HG02623 (cell line): ENCODE measurements around the gene USP33.
A peak's percentile ranks its signal among the peaks of the same experiment; 100 is the strongest.
"Not testable (repeated sequence)": the region's sequence is repeated elsewhere in the genome, so short reads cannot be mapped to it uniquely, and the experiment has no call there.

Experiments
- ATAC-seq: cut with Tn5 transposase; IDR thresholded peaks from one replicate; pipeline ENCODE4 v1.9.1; 2021; ENCODE audit warnings: moderate library complexity; ENCODE audit not compliant: unreplicated experiment

USP33 gene

GRCh38 chr1:77759071-77760028 lies at the start of gene USP33:
TSS of gene USP33 (minus strand) at chr1:77759852. CDS start at chr1:77741697, 18,155 bp downstream.
- peak; percentile 95 for ATAC-seq

DNA sequence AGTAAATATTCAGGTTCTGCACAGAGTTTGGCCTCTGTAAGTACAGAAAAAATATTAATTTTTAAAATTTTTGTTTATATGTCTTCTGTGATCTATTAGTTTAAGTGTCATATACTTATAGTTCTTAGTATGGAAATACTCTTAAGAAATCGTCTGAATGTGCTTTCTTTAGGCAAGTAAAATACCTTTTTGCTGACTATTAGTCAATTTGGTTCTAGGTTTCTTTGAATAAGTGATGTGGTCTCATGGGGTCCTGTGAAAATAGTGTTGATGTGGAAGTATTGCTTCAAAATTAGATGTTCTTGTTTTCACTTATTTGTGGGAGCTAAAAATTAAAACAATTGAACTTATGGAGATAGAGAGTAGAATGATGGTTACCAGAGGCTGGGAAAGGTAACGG lies 43.7 kb upstream of the USP33 start:
- ATAC-seq: no peak

GRCh38 chr1:77802026-77802425 lies 42.4 kb upstream of the USP33 start:
- ATAC-seq: no peak

- ATAC-seq: no peak
These were observed 38.3 kb upstream of the USP33 start for GRCh38 chr1:77797991-77798390.

GRCh38 chr1:77796695-77797405 lies 37.2 kb upstream of the USP33 start:
- ATAC-seq: no peak

DNA sequence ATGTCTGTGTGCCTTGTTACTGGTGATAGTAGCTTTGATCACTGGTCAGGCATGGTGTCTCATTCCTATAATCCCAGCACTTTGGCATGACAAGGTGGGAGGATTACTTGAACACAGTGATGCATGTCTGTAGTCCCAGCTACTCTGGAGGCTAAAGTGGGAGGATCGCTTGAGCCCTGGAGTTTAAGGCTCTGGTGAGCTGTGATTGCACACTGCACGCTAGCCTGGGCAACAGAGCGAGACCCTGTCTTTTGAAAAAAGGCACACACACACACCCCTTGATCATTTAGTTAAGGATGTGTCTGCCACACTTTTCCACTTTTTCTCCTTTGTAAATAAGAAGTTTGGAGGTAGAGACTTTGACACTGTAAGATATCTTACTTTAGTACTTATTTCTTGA lies 34.9 kb upstream of the USP33 start:
- no peak for ATAC-seq

- ATAC-seq: not testable (repeated sequence)
These were observed 26.6 kb upstream of the USP33 start for GRCh38 chr1:77786093-77786741.

GRCh38 chr1:77783141-77783540 lies 23.5 kb upstream of the USP33 start:
- ATAC-seq: no peak

DNA sequence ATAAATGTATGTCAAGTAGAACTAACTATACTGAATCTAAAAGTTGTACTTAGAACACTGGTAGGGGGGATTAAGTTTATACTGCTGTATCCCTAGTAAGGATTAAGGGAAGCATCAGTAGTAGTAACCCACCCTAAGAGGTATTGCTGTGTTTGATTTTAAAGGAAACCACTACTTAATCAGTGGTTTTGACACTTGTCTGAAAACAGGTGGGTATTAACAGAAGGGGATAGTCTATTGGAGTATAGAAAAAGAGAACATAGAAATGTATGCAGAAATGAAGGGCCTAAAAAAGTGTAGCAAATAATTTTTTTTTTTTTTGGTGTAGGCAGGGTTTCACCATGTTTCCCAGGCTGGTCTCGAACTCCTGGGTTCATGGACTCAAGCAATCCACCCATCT lies 22.0 kb upstream of the USP33 start:
- no peak for ATAC-seq

DNA sequence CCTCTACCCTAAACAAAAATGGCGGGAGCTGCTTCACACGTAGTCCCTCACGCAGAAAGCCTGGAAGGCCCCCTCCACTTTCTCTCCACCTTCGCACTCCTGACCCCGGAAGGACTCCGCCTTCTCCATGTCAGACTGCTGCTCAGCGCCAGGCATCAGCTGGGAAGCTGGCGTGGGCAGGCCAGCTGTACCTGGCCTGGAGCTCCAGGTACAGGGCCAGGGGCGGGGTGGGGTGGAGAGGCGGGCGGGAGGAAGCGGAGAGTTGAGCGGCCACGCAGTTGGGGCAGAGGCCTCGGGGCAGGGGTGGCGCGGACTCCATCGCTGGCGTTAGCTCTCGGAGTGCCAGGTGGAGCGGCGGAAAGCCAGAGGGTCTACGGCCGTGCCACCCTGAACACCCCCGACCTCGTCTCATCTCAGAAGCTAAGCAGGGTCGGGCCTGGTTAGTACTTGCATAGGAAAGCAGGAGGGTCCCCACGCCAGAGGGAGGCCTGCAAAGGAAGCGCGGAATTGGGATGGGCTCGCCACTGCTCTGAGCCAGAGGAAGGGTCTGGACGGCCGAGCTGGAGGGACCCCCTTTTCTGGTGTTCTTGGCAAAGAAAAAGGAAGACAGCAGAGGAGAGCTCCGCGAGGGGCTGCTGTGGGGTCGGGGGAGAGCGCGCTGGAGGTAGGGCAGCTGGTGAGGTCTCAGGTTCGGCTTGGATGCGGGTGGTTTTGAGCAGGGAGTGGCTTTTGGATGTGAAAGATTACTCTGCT lies 20.1 kb upstream of the USP33 start, which contains the start of gene MIGA1:
Gene MIGA1 (plus strand): TSS at position 121 of the 753 bp plus-strand sequence. CDS start 3,604 bp downstream, outside the sequence.
- ATAC-seq: peak; percentile 97

DNA sequence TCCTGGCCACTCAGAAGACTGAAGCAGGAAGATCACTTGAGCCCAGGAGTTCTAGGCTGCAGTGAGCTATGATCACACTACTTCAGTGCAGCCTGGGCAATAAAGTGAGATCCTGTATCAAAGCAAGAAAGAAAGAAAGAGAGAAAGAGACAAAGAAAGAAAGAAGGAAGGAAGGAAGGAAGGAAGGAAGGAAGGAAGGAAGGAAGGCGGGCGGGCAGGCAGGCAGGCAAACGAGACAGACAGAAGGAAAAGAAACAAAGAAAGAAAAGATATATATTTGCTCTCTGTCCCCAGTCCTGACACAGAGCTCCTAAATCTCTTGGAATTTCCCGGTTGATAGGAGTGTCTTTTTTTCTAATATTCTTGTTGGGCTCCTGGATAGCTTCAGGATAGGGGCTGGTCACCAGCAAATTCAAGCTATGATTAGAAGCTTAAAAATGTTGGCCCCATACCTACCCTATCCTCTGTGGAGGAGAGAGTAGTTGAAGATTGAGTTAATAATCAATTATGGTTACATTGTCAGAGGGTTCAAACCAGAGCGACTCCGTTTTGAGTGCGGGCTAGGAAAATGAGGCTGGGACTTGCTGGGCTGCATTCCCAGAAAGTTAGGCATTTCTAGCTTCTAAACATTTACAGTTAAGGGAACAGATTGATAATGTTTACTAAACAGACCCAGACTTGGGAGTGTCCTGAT lies 16.5 kb upstream of the USP33 start:
- ATAC-seq: no peak

DNA sequence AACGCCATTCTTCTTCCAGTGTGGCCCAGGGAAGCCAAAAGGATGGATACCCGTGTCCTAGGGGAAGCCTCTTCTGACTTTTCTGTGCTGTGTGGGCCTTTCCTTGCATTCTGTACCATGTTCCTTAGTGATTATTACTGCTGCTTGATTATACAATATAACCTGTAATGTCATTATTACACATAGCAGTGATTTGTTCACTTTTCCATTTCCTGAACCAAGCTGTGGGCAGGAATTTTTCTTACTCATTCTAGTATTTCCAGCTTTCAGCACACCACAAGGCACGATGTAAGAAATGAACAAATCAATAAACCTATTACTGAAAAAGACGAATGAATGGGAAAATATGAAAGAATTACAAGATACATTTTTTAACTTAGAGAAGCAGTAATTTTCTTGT lies 8.4 kb upstream of the USP33 start:
- no peak for ATAC-seq

DNA sequence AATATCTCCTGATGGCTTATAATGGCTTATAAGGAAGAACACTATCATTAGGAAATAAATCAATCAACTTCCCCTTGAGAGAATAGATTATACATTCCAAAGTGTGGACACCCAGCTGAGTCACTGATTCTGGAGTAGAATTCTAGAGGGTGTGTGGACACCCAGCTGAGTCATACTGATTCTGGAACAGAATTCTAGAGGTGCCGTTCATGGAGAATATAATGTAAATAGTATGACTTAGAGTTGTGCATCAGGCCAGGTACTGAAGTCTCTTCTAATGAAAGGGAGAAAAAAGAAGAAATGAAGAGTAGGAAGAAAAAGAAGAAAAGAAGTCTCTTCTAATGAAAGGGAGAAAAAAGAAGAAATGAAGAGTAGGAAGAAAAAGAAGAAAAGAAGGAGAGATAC lies 2.4 kb upstream of the USP33 start:
- ATAC-seq: no peak

DNA sequence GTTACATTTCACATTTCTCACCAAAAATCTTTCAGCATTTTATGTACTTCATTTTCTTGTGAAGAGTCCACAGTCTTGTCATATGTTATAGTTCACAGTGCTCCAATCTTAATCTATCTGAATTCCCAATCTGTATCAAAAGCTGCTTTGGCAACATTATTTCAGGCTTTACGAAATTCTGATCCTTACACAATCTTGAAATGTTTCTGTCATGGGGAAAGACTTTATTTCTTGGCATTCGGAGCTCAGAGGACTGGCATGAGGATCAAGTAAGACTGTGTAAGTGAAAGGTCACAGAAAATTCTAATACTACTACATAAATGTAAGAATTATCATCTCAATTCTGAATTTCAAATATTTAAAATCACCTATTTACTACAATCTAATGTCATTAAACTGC lies 2.0 kb downstream of the USP33 start:
- ATAC-seq: no peak

DNA sequence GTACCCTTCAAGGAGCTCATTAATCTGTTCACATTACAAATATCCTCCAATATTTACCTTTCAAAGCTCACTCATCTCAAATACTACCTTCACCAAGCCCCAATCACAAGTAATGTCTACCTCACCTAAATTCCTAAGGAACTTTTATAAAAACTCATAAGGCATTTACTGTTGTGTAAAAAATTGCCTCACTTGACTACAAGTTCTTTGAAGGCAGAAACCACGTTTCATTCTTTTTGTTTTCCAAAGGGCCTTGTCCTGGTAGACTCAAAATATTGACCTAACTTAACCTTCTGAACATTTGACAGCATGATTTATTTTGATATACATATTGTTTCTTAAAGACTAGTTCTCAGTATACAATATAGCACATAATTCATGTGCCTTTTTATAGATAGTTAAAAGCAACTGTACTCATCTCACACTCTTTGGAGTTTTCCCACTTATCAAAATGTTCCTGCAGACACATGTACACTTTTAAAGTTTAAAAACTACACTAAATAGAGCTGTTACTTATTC lies 2.5 kb downstream of the USP33 start:
- no peak for ATAC-seq

- ATAC-seq: no peak
These were observed 3.4 kb downstream of the USP33 start for GRCh38 chr1:77756052-77756754.

GRCh38 chr1:77749489-77749888 lies 10.2 kb downstream of the USP33 start:
- not testable (repeated sequence) for ATAC-seq

GRCh38 chr1:77744576-77744975 lies 15.1 kb downstream of the USP33 start:
- ATAC-seq: no peak

GRCh38 chr1:77742011-77742555 lies 17.6 kb downstream of the USP33 start:
- no peak for ATAC-seq
